Measurements from ENCODE around the gene GNAI2. TPM values are rescaled to one million over a fixed set of nuclear protein-coding genes. Genes with fewer than 3 reads are reported as not detected.

GNAI2 gene
- polyA plus RNA-seq, 1 of the 3 experiments (the other 2 are of a cell fraction), result 649 TPM

DNA sequence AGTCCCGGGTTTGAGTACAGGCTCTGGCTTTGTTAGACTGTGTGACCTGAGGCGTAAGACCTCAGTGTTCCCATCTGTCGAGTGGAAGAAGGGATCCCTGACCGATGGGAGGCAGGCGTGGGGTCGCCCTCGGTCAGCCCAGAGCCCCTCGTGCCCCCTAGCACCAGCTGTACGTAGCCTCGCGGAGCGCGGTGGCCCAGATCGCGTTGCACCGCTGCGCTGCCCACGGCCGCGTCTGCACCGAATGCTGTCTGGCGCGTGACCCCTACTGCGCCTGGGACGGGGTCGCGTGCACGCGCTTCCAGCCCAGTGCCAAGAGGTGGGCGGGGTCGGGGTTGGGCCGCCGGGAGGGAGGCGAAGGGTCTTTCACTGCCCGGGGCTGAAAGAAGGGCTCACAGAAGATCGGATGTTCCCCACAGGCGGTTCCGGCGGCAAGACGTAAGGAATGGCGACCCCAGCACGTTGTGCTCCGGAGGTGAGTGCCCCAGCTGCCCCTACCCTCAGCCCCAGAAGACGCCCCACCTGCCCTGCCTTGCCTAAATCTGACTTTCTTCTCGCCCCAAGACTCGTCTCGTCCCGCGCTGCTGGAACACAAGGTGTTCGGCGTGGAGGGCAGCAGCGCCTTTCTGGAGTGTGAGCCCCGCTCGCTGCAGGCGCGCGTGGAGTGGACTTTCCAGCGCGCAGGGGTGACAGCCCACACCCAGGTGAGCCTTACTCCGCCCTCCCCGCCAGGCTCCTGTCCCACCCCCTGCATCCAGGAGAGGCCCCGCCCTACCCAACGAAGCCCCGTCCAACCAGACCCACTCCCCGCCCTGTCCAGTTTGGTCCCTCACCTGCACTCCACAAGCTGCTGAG, 39.4 kb downstream of the GNAI2 start:
- Histone ChIP-seq H3K4me2 (no peak overlapping the region), H3K4me1 (ENCODE audit: control insufficient read depth in 1 of 2, insufficient read depth in 2 of 2, low read depth in 1 of 2, low read length in 1 of 2) (peaks cover under 1 to 12% of the 10 kb centered on the region in 2 experiments; a peak in 2 of 4 replicates), H3K9me3 (no peaks in the 10 kb centered on the region), H3F3A (replicated peaks; ENCODE audit: insufficient read depth) (peaks cover 14% of the 10 kb centered on the region), H3K9ac (no peak overlapping the region), H2AFZ (ENCODE audit: low read depth) (no peak overlapping the region), H3K27ac (ENCODE audit: low read depth in 2 of 2, low read length in 1 of 2) (no peak overlapping the region), H3K36me3 (replicated peaks in 1 of 2; ENCODE audit: control insufficient read depth in 1 of 2, insufficient read depth in 2 of 2, low read length in 1 of 2) (no peaks in the 10 kb centered on the region), H4K20me1 (ENCODE audit: insufficient read depth) (no peaks in the 10 kb centered on the region), H3K79me2 (ENCODE audit: insufficient read depth) (no peaks in the 10 kb centered on the region), H3K4me3 (ENCODE audit: low read depth in 2 of 2, low read length in 1 of 2) (peak overlapping the region in 1 of 2 experiments; percentile 1; a peak in 1 of 4 replicates), H3K9me2 (no peaks in the 10 kb centered on the region), H3K27me3 (ENCODE audit: insufficient read depth) (0 out of 2 replicates have a peak, but pooled peaks cover 16% of the 10 kb centered on the region)
- ChIA-PET POLR2A (no interaction called here), CTCF (interaction anchor here (0.6 to 12.2 kb wide), 36 partner anchors 9 to 275 kb away, joined by 3 to 206 read pairs (median 5); partner anchors contain the start of gene GNAT1)
- peak; percentile 71 for DNase-seq
- 24% methylated on average over 39 of the region's 65 CpGs for WGBS (ENCODE audit: low lambda C conversion rate)
- TF ChIP-seq MEF2A (IDR thresholded peaks at IDR 0.05; ENCODE audit: borderline replicate concordance, low read depth), result no peak

DNA sequence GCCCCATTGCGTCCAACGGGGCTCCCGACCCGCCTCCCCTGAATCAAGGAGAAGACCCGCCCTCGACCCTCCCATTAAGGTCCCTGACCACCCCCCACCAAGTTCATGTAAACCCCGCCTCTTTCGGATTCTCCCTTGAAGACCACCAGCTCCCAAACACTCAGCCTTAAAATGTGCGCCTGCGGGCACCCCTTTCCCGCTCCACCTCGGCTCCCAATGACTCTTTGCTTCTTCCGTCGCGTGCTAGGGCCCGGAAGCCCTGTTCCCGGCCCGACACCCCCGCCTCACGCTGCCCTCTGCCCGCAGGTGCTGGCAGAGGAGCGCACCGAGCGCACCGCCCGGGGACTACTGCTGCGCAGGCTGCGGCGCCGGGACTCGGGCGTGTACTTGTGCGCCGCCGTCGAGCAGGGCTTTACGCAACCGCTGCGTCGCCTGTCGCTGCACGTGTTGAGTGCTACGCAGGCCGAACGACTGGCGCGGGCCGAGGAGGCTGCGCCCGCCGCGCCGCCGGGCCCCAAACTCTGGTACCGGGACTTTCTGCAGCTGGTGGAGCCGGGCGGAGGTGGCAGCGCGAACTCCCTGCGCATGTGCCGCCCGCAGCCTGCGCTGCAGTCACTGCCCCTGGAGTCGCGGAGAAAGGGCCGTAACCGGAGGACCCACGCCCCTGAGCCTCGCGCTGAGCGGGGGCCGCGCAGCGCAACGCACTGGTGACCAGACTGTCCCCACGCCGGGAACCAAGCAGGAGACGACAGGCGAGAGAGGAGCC, 40.2 kb downstream of the GNAI2 start:
- ChIA-PET CTCF (interaction anchor here (1.0 to 12.2 kb wide), 13 partner anchors 8 to 162 kb away, joined by 3 to 206 read pairs (median 11); partner anchors contain the start of genes GNAT1, HYAL3 and NAA80), POLR2A (no interaction called here)
- H3K9me3 ChIP-seq, result no peaks in the 10 kb centered on the region
- H3K27ac ChIP-seq (ENCODE audit: low read depth in 2 of 2, low read length in 1 of 2), result no peak overlapping the region
- no peaks in the 10 kb centered on the region for H3K9me2 ChIP-seq
- WGBS (ENCODE audit: low lambda C conversion rate), result 62% methylated on average over 45 of the region's 79 CpGs
- no peak overlapping the region for H3K4me2 ChIP-seq
- no peaks in the 10 kb centered on the region for H3K79me2 ChIP-seq (ENCODE audit: insufficient read depth)
- no peak for DNase-seq
- peaks cover 14% of the 10 kb centered on the region for H3F3A ChIP-seq (replicated peaks; ENCODE audit: insufficient read depth)
- H3K4me3 ChIP-seq (ENCODE audit: low read depth in 2 of 2, low read length in 1 of 2), result no peak overlapping the region
- no peak overlapping the region for H2AFZ ChIP-seq (ENCODE audit: low read depth)
- TF ChIP-seq RXRA (IDR thresholded peaks at IDR 0.05; ENCODE audit: borderline replicate concordance, low read depth) (no peak), POLR2AphosphoS5 (IDR thresholded peaks at IDR 0.05; ENCODE audit: low read depth, low read length) (no peak), JUND (IDR thresholded peaks at IDR 0.05) (no peak), NFIC (IDR thresholded peaks at IDR 0.05; ENCODE audit: borderline replicate concordance) (no peak), GABPA (IDR thresholded peaks at IDR 0.05; ENCODE audit: low read depth) (no peak), ELF1 (IDR thresholded peaks at IDR 0.05) (no peak), FOXM1 (IDR thresholded peaks at IDR 0.05; ENCODE audit: low read depth) (no peak), MXI1 (IDR thresholded peaks at IDR 0.05; ENCODE audit: low read depth, low read length) (no peak), TEAD4 (IDR thresholded peaks at IDR 0.05; ENCODE audit: borderline replicate concordance, insufficient read depth) (no peak)
- TF ChIP-seq, protein P1, sequence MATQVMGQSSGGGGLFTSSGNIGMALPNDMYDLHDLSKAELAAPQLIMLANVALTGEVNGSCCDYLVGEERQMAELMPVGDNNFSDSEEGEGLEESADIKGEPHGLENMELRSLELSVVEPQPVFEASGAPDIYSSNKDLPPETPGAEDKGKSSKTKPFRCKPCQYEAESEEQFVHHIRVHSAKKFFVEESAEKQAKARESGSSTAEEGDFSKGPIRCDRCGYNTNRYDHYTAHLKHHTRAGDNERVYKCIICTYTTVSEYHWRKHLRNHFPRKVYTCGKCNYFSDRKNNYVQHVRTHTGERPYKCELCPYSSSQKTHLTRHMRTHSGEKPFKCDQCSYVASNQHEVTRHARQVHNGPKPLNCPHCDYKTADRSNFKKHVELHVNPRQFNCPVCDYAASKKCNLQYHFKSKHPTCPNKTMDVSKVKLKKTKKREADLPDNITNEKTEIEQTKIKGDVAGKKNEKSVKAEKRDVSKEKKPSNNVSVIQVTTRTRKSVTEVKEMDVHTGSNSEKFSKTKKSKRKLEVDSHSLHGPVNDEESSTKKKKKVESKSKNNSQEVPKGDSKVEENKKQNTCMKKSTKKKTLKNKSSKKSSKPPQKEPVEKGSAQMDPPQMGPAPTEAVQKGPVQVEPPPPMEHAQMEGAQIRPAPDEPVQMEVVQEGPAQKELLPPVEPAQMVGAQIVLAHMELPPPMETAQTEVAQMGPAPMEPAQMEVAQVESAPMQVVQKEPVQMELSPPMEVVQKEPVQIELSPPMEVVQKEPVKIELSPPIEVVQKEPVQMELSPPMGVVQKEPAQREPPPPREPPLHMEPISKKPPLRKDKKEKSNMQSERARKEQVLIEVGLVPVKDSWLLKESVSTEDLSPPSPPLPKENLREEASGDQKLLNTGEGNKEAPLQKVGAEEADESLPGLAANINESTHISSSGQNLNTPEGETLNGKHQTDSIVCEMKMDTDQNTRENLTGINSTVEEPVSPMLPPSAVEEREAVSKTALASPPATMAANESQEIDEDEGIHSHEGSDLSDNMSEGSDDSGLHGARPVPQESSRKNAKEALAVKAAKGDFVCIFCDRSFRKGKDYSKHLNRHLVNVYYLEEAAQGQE (IDR thresholded peaks at IDR 0.05; ENCODE audit: low read depth, low read length), result no peak
- TF ChIP-seq, protein P2, sequence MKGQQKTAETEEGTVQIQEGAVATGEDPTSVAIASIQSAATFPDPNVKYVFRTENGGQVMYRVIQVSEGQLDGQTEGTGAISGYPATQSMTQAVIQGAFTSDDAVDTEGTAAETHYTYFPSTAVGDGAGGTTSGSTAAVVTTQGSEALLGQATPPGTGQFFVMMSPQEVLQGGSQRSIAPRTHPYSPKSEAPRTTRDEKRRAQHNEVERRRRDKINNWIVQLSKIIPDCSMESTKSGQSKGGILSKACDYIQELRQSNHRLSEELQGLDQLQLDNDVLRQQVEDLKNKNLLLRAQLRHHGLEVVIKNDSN (IDR thresholded peaks at IDR 0.05; ENCODE audit: borderline replicate concordance, low read depth), result no peak
- peaks cover 0 to 11% of the 10 kb centered on the region in 2 experiments; a peak in 1 of 4 replicates for H3K4me1 ChIP-seq (ENCODE audit: control insufficient read depth in 1 of 2, insufficient read depth in 2 of 2, low read depth in 1 of 2, low read length in 1 of 2)
- no peak overlapping the region for H3K9ac ChIP-seq
- no peaks in the 10 kb centered on the region for H4K20me1 ChIP-seq (ENCODE audit: insufficient read depth)
- 0 out of 2 replicates have a peak, but pooled peaks cover 16% of the 10 kb centered on the region for H3K27me3 ChIP-seq (ENCODE audit: insufficient read depth)
- no peaks in the 10 kb centered on the region for H3K36me3 ChIP-seq (replicated peaks in 1 of 2; ENCODE audit: control insufficient read depth in 1 of 2, insufficient read depth in 2 of 2, low read length in 1 of 2)
